OCI-LY1 (cell line): Measurements from ENCODE around the gene SLC38A4.

Experiments
- CTCF ChIP-seq: fragments of 200-600 bp; sonication (generic), shearing (Covaris generic); IDR thresholded peaks from 2 replicates; pipeline ENCODE4 v1.5.1; 2017; ENCODE audit warnings: mild to moderate bottlenecking, antibody characterized with exemption, low read length, moderate library complexity, mixed read lengths
- EZH2 ChIP-seq: fragments of 200-600 bp; sonication (generic), shearing (Covaris generic); IDR thresholded peaks from 2 replicates; pipeline ENCODE4 v1.8.0; 2017; ENCODE audit warnings: borderline replicate concordance, mixed run types, mild to moderate bottlenecking, antibody characterized with exemption, low read length, moderate library complexity, mixed read lengths

- TF ChIP-seq CTCF = no peak
- TF ChIP-seq EZH2 = no peak
Measured at GRCh38 chr12:46835785-46836184, 10.0 kb upstream of the SLC38A4 start.
